ENCODE measurements around the gene EGLN3. TPM values are rescaled to one million over a fixed set of nuclear protein-coding genes. Genes with fewer than 3 reads are reported as not detected.
A peak's percentile ranks its signal among the peaks of the same experiment; 100 is the strongest.

EGLN3 gene
- total RNA-seq, 6 experiments from 2014 or later = 1.9 to 25.4 (median 2.1) TPM

- 49% methylated on average over 4 of the region's 4 CpGs for WGBS (ENCODE audit: insufficient coverage, low coverage, low lambda C conversion rate, missing lambda C conversion rate)
- Histone ChIP-seq H3K4me1 (no peaks in the 10 kb centered on the region), H3K4me3 (no peak overlapping the region), H3K27me3 (no peaks in the 10 kb centered on the region), H3K36me3 (no peaks in the 10 kb centered on the region), H3K9me3 (no peaks in the 10 kb centered on the region), H3K27ac (no peak overlapping the region)
- intact Hi-C loops (cut with DNase I) = no loop called here
- TF ChIP-seq CTCF (IDR thresholded peaks at IDR 0.05) (no peak), POLR2A (IDR thresholded peaks at IDR 0.05) (no peak)
- ATAC-seq (no peak), DNase-seq (no peak)
These were observed 8.8 kb upstream of the EGLN3 start for GRCh38 chr14:33959692-33960151.

DNA sequence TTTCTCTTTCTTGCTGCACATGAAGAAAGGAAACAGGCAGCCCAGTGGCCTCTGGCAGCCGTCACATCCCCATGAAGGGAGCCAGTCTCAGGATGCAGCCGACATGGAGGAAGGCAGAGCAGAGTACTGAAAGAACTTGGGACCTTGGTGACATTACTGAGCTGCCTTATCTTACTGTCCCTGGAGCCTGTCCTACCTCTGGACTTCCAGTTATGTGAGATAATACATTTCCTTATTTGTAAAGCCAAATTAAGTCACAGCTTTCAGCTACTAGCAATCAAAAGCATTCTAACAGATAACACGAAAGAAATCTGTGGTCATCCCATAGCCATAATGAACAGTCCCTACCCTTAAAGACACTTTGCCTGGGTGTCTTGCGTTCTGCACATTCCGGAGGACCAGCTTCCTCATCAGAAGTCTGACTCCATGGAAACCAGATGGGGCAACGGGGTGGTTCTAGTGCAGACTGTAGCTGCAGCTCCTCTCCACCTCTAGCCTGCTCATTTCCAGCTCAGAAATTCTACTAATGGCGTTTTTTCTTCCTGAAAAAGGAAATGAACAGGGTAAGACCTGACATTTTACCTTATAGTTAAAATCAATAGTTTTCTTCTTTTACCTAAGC, 7.8 kb upstream of the EGLN3 start:
- Histone ChIP-seq H3K36me3 (no peaks in the 10 kb centered on the region), H3K9me3 (no peaks in the 10 kb centered on the region), H3K27ac (no peak overlapping the region), H3K4me1 (no peaks in the 10 kb centered on the region), H3K4me3 (no peak overlapping the region), H3K27me3 (no peaks in the 10 kb centered on the region)
- TF ChIP-seq POLR2A (IDR thresholded peaks at IDR 0.05) = no peak
- no peak for TF ChIP-seq CTCF (IDR thresholded peaks at IDR 0.05)
- intact Hi-C loops (cut with DNase I) = no loop called here
- 67% methylated on average over 5 of the region's 7 CpGs for WGBS (ENCODE audit: insufficient coverage, low coverage, low lambda C conversion rate, missing lambda C conversion rate)
- DNase-seq = no peak
- peak; percentile 26 to 75 (median 48) for ATAC-seq

- Histone ChIP-seq H3K4me3 (no peak overlapping the region), H3K27me3 (no peaks in the 10 kb centered on the region), H3K36me3 (no peaks in the 10 kb centered on the region), H3K27ac (no peak overlapping the region), H3K4me1 (no peaks in the 10 kb centered on the region), H3K9me3 (no peaks in the 10 kb centered on the region)
- ATAC-seq (no peak), DNase-seq (no peak)
- 64% methylated on average over 3 of the region's 3 CpGs for WGBS (ENCODE audit: insufficient coverage, low coverage, low lambda C conversion rate, missing lambda C conversion rate)
- TF ChIP-seq POLR2A (IDR thresholded peaks at IDR 0.05) = no peak
- no peak for TF ChIP-seq CTCF (IDR thresholded peaks at IDR 0.05)
- intact Hi-C loops (cut with DNase I) = no loop called here
These were observed 7.1 kb upstream of the EGLN3 start for GRCh38 chr14:33957993-33958392.

DNA sequence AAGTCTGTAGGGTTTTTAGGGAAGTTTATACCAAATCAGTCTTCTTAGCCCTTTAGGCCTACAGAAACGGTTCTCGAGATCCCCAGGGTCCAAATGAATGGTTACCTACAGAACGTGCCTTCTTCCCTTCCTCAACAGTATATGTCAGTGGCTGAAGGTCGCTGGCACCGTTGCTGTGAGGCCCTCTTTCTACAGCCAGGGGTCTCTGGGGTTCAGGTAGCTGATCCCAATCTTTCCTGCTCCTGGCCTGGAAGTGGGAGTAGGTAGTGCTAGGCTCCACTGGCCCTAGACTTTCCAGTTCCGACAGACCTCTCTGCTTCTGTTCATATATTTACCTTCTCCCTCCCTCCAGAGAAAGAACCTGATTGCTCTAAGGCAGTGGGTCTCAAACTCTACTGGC, 6.4 kb upstream of the EGLN3 start:
- Histone ChIP-seq H3K36me3 (no peaks in the 10 kb centered on the region), H3K27me3 (no peaks in the 10 kb centered on the region), H3K27ac (no peak overlapping the region), H3K4me3 (no peak overlapping the region), H3K4me1 (no peaks in the 10 kb centered on the region), H3K9me3 (no peaks in the 10 kb centered on the region)
- TF ChIP-seq POLR2A (IDR thresholded peaks at IDR 0.05) (no peak), CTCF (IDR thresholded peaks at IDR 0.05) (no peak)
- DNase-seq (no peak), ATAC-seq (no peak)
- intact Hi-C loops (cut with DNase I) = no loop called here
- WGBS (ENCODE audit: insufficient coverage, low coverage, low lambda C conversion rate, missing lambda C conversion rate) = 80% methylated on average over 6 of the region's 6 CpGs

All from right lobe of liver (tissue), 6 donors.